ENCODE results near the gene RGS1. TPM values are rescaled to one million over a fixed set of nuclear protein-coding genes. Genes with fewer than 3 reads are reported as not detected.

The RGS1 gene
- total RNA-seq, 1 donor from 2014 or later = not detected

DNA sequence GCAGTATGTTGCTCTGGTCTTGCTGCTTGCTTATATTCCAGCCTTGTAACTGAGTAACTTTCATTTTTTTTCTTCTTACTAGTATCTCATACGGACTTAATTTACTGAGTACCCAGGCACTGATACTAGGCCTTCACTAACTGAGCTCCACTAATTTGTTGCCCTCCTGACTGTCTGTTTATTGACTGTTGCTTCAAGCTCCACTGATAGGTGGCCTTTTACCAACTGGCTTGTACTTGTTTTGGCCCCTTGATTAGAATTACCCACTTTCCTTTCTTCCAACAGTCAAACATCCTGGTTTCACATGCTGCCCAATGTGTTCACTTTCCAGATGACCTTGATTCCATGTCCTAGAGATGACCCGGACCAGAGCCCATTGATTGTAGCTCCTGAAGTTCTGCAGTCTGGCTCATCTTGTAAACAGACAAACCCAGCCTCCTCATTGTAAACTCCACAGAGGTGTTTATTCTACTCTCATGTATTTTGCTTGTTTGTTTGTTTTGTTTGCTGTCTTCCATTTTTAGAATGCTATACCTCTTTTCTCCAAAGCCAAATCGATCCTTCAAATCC lies 27.7 kb downstream of the RGS1 start:
- TF ChIP-seq CTCF (IDR thresholded peaks at IDR 0.05; ENCODE audit: partially characterized antibody, unreplicated experiment) = no peak
- Mint-ChIP-seq H3K4me1 (ENCODE audit: low read depth, unreplicated experiment) (no peaks in the 10 kb centered on the region), H3K27me3 (ENCODE audit: unreplicated experiment) (peaks cover 2% of the 10 kb centered on the region), H3K27ac (ENCODE audit: unreplicated experiment) (no peak overlapping the region), H3K4me3 (ENCODE audit: unreplicated experiment) (no peak overlapping the region), H3K9me3 (ENCODE audit: unreplicated experiment) (no peaks in the 10 kb centered on the region), H3K36me3 (ENCODE audit: unreplicated experiment) (no peaks in the 10 kb centered on the region)
- DNase-seq = no peak

DNA sequence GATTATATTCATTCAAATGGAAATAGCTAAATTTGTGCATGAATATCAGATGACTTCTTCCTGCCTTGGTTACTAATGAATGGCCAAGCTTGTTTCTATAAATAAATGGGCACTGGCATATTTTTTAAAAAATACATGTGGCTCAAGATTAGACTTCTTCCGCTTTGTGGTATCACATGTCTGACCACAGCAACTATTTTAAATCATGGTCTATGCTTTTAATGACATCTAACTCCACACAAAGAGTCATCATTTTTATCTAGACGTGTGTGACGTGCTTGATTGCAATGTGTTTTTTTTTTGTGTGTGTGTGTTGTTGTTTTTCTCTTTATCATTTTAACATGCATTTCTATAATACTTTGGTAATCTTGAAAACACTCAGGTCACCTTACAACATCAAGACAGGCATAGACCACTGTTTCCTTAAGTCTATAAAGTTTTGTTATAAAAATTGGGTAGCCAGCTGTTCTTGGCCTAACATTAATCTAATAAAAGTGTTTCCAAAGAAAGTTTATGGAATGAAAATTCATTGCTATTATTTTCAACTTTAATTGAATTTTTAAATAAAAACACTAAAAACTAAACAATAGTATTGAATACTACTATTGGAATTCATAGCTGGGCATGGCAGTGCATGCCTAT lies 29.5 kb downstream of the RGS1 start:
- no peaks in the 10 kb centered on the region for H3K4me1 Mint-ChIP-seq (ENCODE audit: low read depth, unreplicated experiment)
- H3K9me3 Mint-ChIP-seq (ENCODE audit: unreplicated experiment) = no peaks in the 10 kb centered on the region

GRCh38 chr1:192608671-192609070 lies 33.1 kb downstream of the RGS1 start:
- Mint-ChIP-seq H3K9me3 (ENCODE audit: unreplicated experiment) (no peaks in the 10 kb centered on the region), H3K27ac (ENCODE audit: unreplicated experiment) (no peak overlapping the region), H3K36me3 (ENCODE audit: unreplicated experiment) (no peaks in the 10 kb centered on the region), H3K4me1 (ENCODE audit: low read depth, unreplicated experiment) (no peaks in the 10 kb centered on the region), H3K4me3 (ENCODE audit: unreplicated experiment) (no peak overlapping the region), H3K27me3 (ENCODE audit: unreplicated experiment) (peaks cover 4% of the 10 kb centered on the region)
- DNase-seq = no peak
- TF ChIP-seq CTCF (IDR thresholded peaks at IDR 0.05; ENCODE audit: partially characterized antibody, unreplicated experiment) = no peak

More for the DNA sequence above, 29.5 kb downstream of the RGS1 start:
- Mint-ChIP-seq H3K36me3 (ENCODE audit: unreplicated experiment) (no peaks in the 10 kb centered on the region), H3K4me3 (ENCODE audit: unreplicated experiment) (no peak overlapping the region), H3K27ac (ENCODE audit: unreplicated experiment) (no peak overlapping the region), H3K27me3 (ENCODE audit: unreplicated experiment) (peaks cover 2% of the 10 kb centered on the region)
- DNase-seq = no peak
- TF ChIP-seq CTCF (IDR thresholded peaks at IDR 0.05; ENCODE audit: partially characterized antibody, unreplicated experiment) = no peak

GRCh38 chr1:192609110-192610079 lies 33.8 kb downstream of the RGS1 start:
- H3K4me3 Mint-ChIP-seq (ENCODE audit: unreplicated experiment) = no peak overlapping the region
- H3K9me3 Mint-ChIP-seq (ENCODE audit: unreplicated experiment) = no peaks in the 10 kb centered on the region
- H3K27ac Mint-ChIP-seq (ENCODE audit: unreplicated experiment) = no peak overlapping the region
- no peak for DNase-seq
- H3K36me3 Mint-ChIP-seq (ENCODE audit: unreplicated experiment) = no peaks in the 10 kb centered on the region
- H3K4me1 Mint-ChIP-seq (ENCODE audit: low read depth, unreplicated experiment) = no peaks in the 10 kb centered on the region
- peaks cover 4% of the 10 kb centered on the region for H3K27me3 Mint-ChIP-seq (ENCODE audit: unreplicated experiment)
- TF ChIP-seq CTCF (IDR thresholded peaks at IDR 0.05; ENCODE audit: partially characterized antibody, unreplicated experiment) = no peak

Measured in glutamatergic neuron (in vitro differentiated cells).